CD4-positive, alpha-beta T cell (primary cell): ENCODE measurements around the gene SGSM2. TPM values are rescaled to one million over a fixed set of nuclear protein-coding genes. Genes with fewer than 3 reads are reported as not detected.
A peak's percentile ranks its signal among the peaks of the same experiment; 100 is the strongest.

ENCODE experiments used
- ATAC-seq: fragments of 200-7000 bp; cut with Tn5 transposase; one replicate; pipeline ENCODE4 v1.10.0; 2022; ENCODE audit warnings: mild to moderate bottlenecking; ENCODE audit not compliant: poor library complexity
- CTCF ChIA-PET: fragments of 350-600 bp; sonication (Branson Sonifier 250); formaldehyde crosslinking; loops from one replicate; lab custom pipeline; 2021; ENCODE audit warnings: antibody characterized with exemption, inconsistent platforms; lab: Charles Lee
- POLR2A ChIA-PET: fragments of 350-600 bp; sonication (Branson Sonifier 250); formaldehyde crosslinking; loops from one replicate; lab custom pipeline; 2021; ENCODE audit warnings: antibody characterized with exemption, inconsistent platforms; lab: Charles Lee
- DNase-seq, 14 experiments: peaks; one replicate each; pipeline ENCODE4 v3.0.0-alpha.2; 2013 to 2020; ENCODE audit warnings: mixed read lengths in 2 of 14
- H3K27ac ChIP-seq, 2 donors: one replicate each; pipeline versions ENCODE4 v1.5.1 to v1.7.0; 2013; ENCODE audit warnings: low read length in 2 of 2, low read depth in 1 of 2, mild to moderate bottlenecking in 1 of 2
- H3K27me3 ChIP-seq, 2 experiments: 1 replicate in 1 of 2; 2 replicates in 1 of 2; pipeline versions ENCODE4 v1.6.1 to v1.7.0; 2013; ENCODE audit warnings: low read length in 2 of 2, control low read depth in 1 of 2, mild to moderate bottlenecking in 1 of 2, moderate library complexity in 1 of 2; ENCODE audit not compliant: insufficient read depth in 2 of 2, control insufficient read depth in 1 of 2
- H3K36me3 ChIP-seq: one replicate; pipeline ENCODE4 v1.6.1; 2013; ENCODE audit warnings: low read length, control low read depth; ENCODE audit not compliant: insufficient read depth
- H3K4me1 ChIP-seq: one replicate; pipeline ENCODE4 v1.6.1; 2013; ENCODE audit warnings: low read length, control low read depth; ENCODE audit not compliant: insufficient read depth
- H3K4me3 ChIP-seq: one replicate; pipeline ENCODE4 v1.5.1; 2013; ENCODE audit warnings: mild to moderate bottlenecking, low read length, moderate library complexity
- H3K9me3 ChIP-seq, 2 experiments: 1 replicate in 1 of 2; 2 replicates in 1 of 2; pipeline versions ENCODE4 v1.6.1 to v1.7.0; 2013; ENCODE audit warnings: low read length in 2 of 2, mild to moderate bottlenecking in 2 of 2, control low read depth in 1 of 2, moderate library complexity in 1 of 2; ENCODE audit not compliant: control insufficient read depth in 1 of 2, insufficient read depth in 1 of 2
- H3K27ac Mint-ChIP-seq: one replicate; pipeline ENCODE4 v1.8.0; 2020; ENCODE audit warnings: mixed read lengths
- H3K27me3 Mint-ChIP-seq: one replicate; pipeline ENCODE4 v1.8.0; 2021; ENCODE audit warnings: mixed read lengths
- H3K36me3 Mint-ChIP-seq: one replicate; pipeline ENCODE4 v1.8.0; 2021; ENCODE audit warnings: low read depth, mixed read lengths
- H3K4me1 Mint-ChIP-seq: one replicate; pipeline ENCODE4 v1.8.0; 2021; ENCODE audit warnings: low read depth, mixed read lengths
- H3K4me3 Mint-ChIP-seq: one replicate; pipeline ENCODE4 v1.8.0; 2020; ENCODE audit warnings: mild to moderate bottlenecking, mixed read lengths
- H3K9me3 Mint-ChIP-seq: one replicate; pipeline ENCODE4 v1.8.0; 2020; ENCODE audit warnings: mixed read lengths
- intact Hi-C, 2 experiments: fragments of 100-400 bp; cut with DNase I in 1 of 2; cut with micrococcal nuclease in 1 of 2; formaldehyde crosslinking; loops; one replicate each; pipeline versions ENCODE4 v1.15.1 to v1.9.0; 2023 to 2025; cut with DNase I, micrococcal nuclease
- total RNA-seq, 174 experiments: library from RNA in 2 of 174; stranded (reverse) in 2 of 174; gene quantifications; one replicate each; pipeline ENCODE4 v1.2.3 and lab custom pipeline; 2021 to 2026
- TF ChIP-seq, protein P1 (sequence below): fragments of 200-600 bp; IDR thresholded peaks from one replicate; pipeline ENCODE4 v1.8.0; 2022; ENCODE audit warnings: antibody characterized with exemption, mild to moderate bottlenecking

Gene SGSM2
- total RNA-seq, 2 experiments from 2014 or later: 147 to 154 TPM

DNA sequence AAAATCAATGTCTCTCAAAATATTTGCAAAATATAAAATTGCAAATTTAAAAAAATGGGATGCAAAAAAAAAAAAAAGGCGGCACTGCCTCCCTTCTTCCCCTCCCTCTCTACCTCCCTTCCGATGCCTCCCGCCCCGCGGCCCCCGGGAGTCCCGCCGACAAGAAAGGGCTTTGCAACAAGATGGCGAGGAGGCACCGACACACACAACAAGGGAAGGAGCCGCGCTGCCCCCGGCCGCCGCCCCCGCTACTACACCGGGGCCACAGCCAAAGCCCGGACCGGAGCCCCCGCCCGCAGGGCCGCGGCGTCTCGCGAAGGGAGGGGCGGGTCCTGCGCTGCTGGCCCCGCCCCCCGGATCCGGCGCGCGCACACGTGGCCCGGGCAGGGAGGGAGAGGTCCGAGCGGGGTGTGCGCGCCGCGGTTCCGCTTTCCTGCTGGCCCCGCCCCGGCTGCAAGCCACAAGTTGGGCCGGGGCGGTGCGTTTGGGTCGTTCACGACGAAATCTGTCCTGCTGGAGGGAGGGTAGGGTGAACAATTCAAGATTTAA, 63.6 kb downstream of the SGSM2 start, which contains the start of gene MNT:
Gene MNT (minus strand): TSS at position 184 of the 549 bp plus-strand sequence. CDS start 348 bp downstream, outside the sequence.
- H3K27ac Mint-ChIP-seq: peak within 1 kb of the TSS; percentile 99
- ATAC-seq: peak; percentile 45
- intact Hi-C loops: loop anchor here (1.0 to 5.0 kb wide), 7 partner anchors 8 to 359 kb away; partner anchors contain the start of genes SGSM2 (in 2 of the 2), TSR1 (in 2 of the 2) and OVCA2 (in 1 of the 2)
- ChIA-PET POLR2A (interaction anchor here (0.8 to 6.5 kb wide), 19 partner anchors 9 to 1742 kb away, joined by 3 to 132 read pairs (median 6); partner anchors contain the start of genes METTL16, PAFAH1B1, SGSM2 and SMG6), CTCF (interaction anchor here (1.6 to 7.8 kb wide), 3 partner anchors 15 to 346 kb away, joined by 5 to 52 read pairs (median 11); partner anchors contain the start of gene HIC1)
- Histone ChIP-seq H3K4me1 (peaks cover 57% of the 10 kb centered on the region), H3K36me3 (no peaks in the 10 kb centered on the region), H3K27me3 (no peaks in the 10 kb centered on the region), H3K9me3 (no peaks in the 10 kb centered on the region), H3K27ac (peak within 1 kb of the TSS; percentile 93 to 100), H3K4me3 (peak within 1 kb of the TSS; percentile 93)
- no peaks in the 10 kb centered on the region for H3K27me3 Mint-ChIP-seq
- TF ChIP-seq, protein P1, sequence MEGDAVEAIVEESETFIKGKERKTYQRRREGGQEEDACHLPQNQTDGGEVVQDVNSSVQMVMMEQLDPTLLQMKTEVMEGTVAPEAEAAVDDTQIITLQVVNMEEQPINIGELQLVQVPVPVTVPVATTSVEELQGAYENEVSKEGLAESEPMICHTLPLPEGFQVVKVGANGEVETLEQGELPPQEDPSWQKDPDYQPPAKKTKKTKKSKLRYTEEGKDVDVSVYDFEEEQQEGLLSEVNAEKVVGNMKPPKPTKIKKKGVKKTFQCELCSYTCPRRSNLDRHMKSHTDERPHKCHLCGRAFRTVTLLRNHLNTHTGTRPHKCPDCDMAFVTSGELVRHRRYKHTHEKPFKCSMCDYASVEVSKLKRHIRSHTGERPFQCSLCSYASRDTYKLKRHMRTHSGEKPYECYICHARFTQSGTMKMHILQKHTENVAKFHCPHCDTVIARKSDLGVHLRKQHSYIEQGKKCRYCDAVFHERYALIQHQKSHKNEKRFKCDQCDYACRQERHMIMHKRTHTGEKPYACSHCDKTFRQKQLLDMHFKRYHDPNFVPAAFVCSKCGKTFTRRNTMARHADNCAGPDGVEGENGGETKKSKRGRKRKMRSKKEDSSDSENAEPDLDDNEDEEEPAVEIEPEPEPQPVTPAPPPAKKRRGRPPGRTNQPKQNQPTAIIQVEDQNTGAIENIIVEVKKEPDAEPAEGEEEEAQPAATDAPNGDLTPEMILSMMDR: no peak
- H3K4me3 Mint-ChIP-seq: peak within 1 kb of the TSS; percentile 100
- peak; percentile 83 to 98 (median 92) for DNase-seq
- H3K9me3 Mint-ChIP-seq: no peaks in the 10 kb centered on the region
- peaks cover 28% of the 10 kb centered on the region for H3K36me3 Mint-ChIP-seq
- H3K4me1 Mint-ChIP-seq: peaks cover 51% of the 10 kb centered on the region

- H3K27ac ChIP-seq: peak overlapping the region; percentile 93 to 100
- H3K4me1 ChIP-seq: peaks cover 51% of the 10 kb centered on the region
- Mint-ChIP-seq H3K27me3 (no peaks in the 10 kb centered on the region), H3K9me3 (no peaks in the 10 kb centered on the region), H3K27ac (peak overlapping the region; percentile 99), H3K4me3 (peak overlapping the region; percentile 100), H3K4me1 (peaks cover 47% of the 10 kb centered on the region), H3K36me3 (peaks cover 28% of the 10 kb centered on the region)
- peak; percentile 58 for ATAC-seq
- H3K4me3 ChIP-seq: peak overlapping the region; percentile 93
- CTCF ChIA-PET: interaction anchor here (1.6 to 7.8 kb wide), 3 partner anchors 14 to 347 kb away, joined by 5 to 52 read pairs (median 11); partner anchors contain the start of gene HIC1
- H3K9me3 ChIP-seq: no peaks in the 10 kb centered on the region
- no peaks in the 10 kb centered on the region for H3K36me3 ChIP-seq
- H3K27me3 ChIP-seq: no peaks in the 10 kb centered on the region
- TF ChIP-seq, protein P1: no peak
- peak; percentile 97 to 99 (median 99) for DNase-seq
- intact Hi-C loops: loop anchor here (1.0 to 5.0 kb wide), 8 partner anchors 8 to 359 kb away; partner anchors contain the start of genes SGSM2 (in 2 of the 2), TSR1 (in 2 of the 2) and OVCA2 (in 1 of the 2)
- POLR2A ChIA-PET: interaction anchor here (0.5 to 6.5 kb wide), 19 partner anchors 9 to 1742 kb away, joined by 3 to 132 read pairs (median 4); partner anchors contain the start of genes METTL16, PAFAH1B1, SGSM2 and SMG6
Observed at GRCh38 chr17:2401426-2402221, 64.3 kb downstream of the SGSM2 start.

- Histone ChIP-seq H3K4me1 (peaks cover 41% of the 10 kb centered on the region), H3K4me3 (peak overlapping the region; percentile 93), H3K27ac (peak overlapping the region in 1 of 2 donors; percentile 52), H3K36me3 (no peaks in the 10 kb centered on the region), H3K27me3 (no peaks in the 10 kb centered on the region), H3K9me3 (no peaks in the 10 kb centered on the region)
- ATAC-seq (no peak), DNase-seq (peak in 1 of 14 experiments; percentile 33)
- TF ChIP-seq, protein P1: no peak
- Mint-ChIP-seq H3K4me1 (peaks cover 41% of the 10 kb centered on the region), H3K4me3 (peak overlapping the region; percentile 86), H3K27ac (peak overlapping the region; percentile 99), H3K36me3 (peaks cover 28% of the 10 kb centered on the region), H3K27me3 (no peaks in the 10 kb centered on the region), H3K9me3 (no peaks in the 10 kb centered on the region)
- CTCF ChIA-PET: interaction anchor here (1.4 to 7.8 kb wide), 4 partner anchors 10 to 348 kb away, joined by 3 to 52 read pairs (median 8); partner anchors contain the start of gene HIC1
- POLR2A ChIA-PET: interaction anchor here (1.7 to 6.5 kb wide), 4 partner anchors 11 to 109 kb away, joined by 6 to 132 read pairs (median 42); partner anchors contain the start of gene METTL16
- intact Hi-C loops: loop anchor here (2.0 to 5.0 kb wide), 3 partner anchors 14 to 360 kb away; partner anchors contain the start of gene OVCA2 (in 1 of the 2)
Observed at GRCh38 chr17:2402544-2402943, 65.2 kb downstream of the SGSM2 start.
